Body of pancreas (tissue), 4 donors: ENCODE data around the gene ZBTB43. TPM values are rescaled to one million over a fixed set of nuclear protein-coding genes. Genes with fewer than 3 reads are reported as not detected.

ENCODE experiments used
- ATAC-seq: fragments of 150-250 bp; one replicate; pipeline ENCODE4 v1.9.1; 2016
- DNase-seq, 4 donors: peaks; one replicate each; pipeline ENCODE4 v3.0.0-alpha.2; 2019
- H3K27ac ChIP-seq, 4 donors: fragments of 200-600 bp; sonication (generic); 1 replicate in 3 of 4; 2 replicates in 1 of 4; pipeline versions ENCODE4 v1.5.1 to v1.6.1; 2016 to 2019; ENCODE audit warnings: mild to moderate bottlenecking in 1 of 4, mixed read lengths in 1 of 4, moderate library complexity in 1 of 4
- H3K27me3 ChIP-seq, 2 donors: fragments of 200-600 bp; sonication (generic); one replicate each; pipeline ENCODE4 v1.6.0; 2016; ENCODE audit warnings: mild to moderate bottlenecking in 1 of 2
- H3K36me3 ChIP-seq, 2 donors: fragments of 200-600 bp; sonication (generic); replicated peaks in 1 of 2; 2 replicates each; pipeline ENCODE4 v1.5.1; 2016; ENCODE audit warnings: low read depth in 2 of 2; ENCODE audit not compliant: insufficient read depth in 1 of 2
- H3K4me1 ChIP-seq: fragments of 200-600 bp; sonication (generic); one replicate; pipeline ENCODE4 v1.6.0; 2016
- H3K4me3 ChIP-seq, 2 donors: fragments of 200-600 bp; sonication (generic); 1 replicate in 1 of 2; 2 replicates in 1 of 2; pipeline ENCODE4 v1.5.1; 2016 to 2019
- H3K9me3 ChIP-seq, 3 donors: fragments of 200-600 bp; sonication (generic); 1 replicate in 2 of 3; 2 replicates in 1 of 3; pipeline ENCODE4 v1.5.1; 2016
- POLR2A ChIP-seq, 3 donors: fragments of 450-650 bp; IDR thresholded peaks; one replicate each; pipeline ENCODE4 v1.6.1; 2016; ENCODE audit warnings: antibody characterized with exemption in 3 of 3, mild to moderate bottlenecking in 2 of 3
- WGBS, 2 donors: methylation state at CpG; one replicate each; pipeline ENCODE4 v1.1.5; 2017; 5-methylcytosine and 5-hydroxymethylcytosine counted together
- intact Hi-C: fragments of 100-400 bp; cut with DNase I; formaldehyde crosslinking; loops from one replicate; pipeline ENCODE4 v1.15.1; 2023
- total RNA-seq, 2 donors: library from RNA; depleted of rRNA; stranded (reverse); fragments of >200 nt; gene quantifications; one replicate each; pipeline ENCODE4 v1.1.0, GENCODE V29; 2016
- TF ChIP-seq, protein P1 (sequence below), 7 experiments: fragments of 450-650 bp in 4 of 7; fragments of 200-600 bp in 3 of 7; sonication (generic) in 3 of 7; IDR thresholded peaks; one replicate each; pipeline ENCODE4 v1.5.1; 2016 to 2019; ENCODE audit warnings: antibody characterized with exemption in 7 of 7

The ZBTB43 gene
- total RNA-seq, 2 donors from 2014 or later = 6.2 to 7.6 TPM

DNA sequence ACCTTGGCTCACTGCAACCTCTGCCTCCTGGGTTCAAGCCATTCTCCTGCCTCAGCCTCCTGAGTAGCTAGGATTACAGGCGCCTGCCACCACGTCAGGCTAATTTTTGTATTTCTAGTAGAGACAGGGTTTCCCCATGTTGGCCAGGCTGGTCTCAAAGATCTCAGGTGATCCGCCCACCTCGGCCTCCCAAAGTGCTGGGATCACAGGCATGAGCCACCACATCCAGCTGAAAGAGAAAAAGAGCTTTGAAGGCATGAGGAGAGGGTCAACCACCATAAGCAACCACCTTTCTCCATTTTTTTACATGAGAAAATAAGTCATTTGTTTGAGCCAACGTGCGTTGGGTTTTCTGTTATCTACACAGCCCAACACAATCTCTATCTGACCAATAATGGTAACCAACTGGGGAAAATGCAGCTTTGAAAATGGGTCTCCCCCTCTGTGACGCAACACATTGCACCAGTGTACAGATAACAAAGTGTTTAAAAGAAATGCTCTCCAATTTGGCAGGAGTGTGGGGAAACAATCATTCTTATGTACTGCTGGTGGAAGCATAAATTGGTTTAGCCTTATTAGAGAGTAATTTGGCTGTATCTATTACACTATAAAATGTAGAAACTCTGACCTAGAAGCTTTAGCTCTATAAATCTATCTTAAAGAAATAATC lies 45.8 kb upstream of the ZBTB43 start:
- Histone ChIP-seq H3K27me3 (no peaks in the 10 kb centered on the region), H3K4me1 (no peaks in the 10 kb centered on the region), H3K4me3 (no peak overlapping the region), H3K27ac (no peak overlapping the region), H3K9me3 (no peaks in the 10 kb centered on the region), H3K36me3 (no peaks in the 10 kb centered on the region)
- whole genome bisulfite sequencing, 2 donors = 73 to 78% methylated on average over 7 of the region's 7 CpGs
- ATAC-seq (no peak), DNase-seq (no peak)
- intact Hi-C loops = no loop called here
- TF ChIP-seq, protein P1, sequence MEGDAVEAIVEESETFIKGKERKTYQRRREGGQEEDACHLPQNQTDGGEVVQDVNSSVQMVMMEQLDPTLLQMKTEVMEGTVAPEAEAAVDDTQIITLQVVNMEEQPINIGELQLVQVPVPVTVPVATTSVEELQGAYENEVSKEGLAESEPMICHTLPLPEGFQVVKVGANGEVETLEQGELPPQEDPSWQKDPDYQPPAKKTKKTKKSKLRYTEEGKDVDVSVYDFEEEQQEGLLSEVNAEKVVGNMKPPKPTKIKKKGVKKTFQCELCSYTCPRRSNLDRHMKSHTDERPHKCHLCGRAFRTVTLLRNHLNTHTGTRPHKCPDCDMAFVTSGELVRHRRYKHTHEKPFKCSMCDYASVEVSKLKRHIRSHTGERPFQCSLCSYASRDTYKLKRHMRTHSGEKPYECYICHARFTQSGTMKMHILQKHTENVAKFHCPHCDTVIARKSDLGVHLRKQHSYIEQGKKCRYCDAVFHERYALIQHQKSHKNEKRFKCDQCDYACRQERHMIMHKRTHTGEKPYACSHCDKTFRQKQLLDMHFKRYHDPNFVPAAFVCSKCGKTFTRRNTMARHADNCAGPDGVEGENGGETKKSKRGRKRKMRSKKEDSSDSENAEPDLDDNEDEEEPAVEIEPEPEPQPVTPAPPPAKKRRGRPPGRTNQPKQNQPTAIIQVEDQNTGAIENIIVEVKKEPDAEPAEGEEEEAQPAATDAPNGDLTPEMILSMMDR (IDR thresholded peaks at IDR 0.05) = no peak
- TF ChIP-seq POLR2A (IDR thresholded peaks at IDR 0.05) = no peak

GRCh38 chr9:126761274-126761673 lies 43.6 kb upstream of the ZBTB43 start:
- DNase-seq (no peak), ATAC-seq (no peak)
- Histone ChIP-seq H3K27me3 (no peaks in the 10 kb centered on the region), H3K27ac (no peak overlapping the region), H3K9me3 (no peaks in the 10 kb centered on the region), H3K36me3 (no peaks in the 10 kb centered on the region), H3K4me3 (no peak overlapping the region), H3K4me1 (no peaks in the 10 kb centered on the region)
- intact Hi-C loops = no loop called here
- 51 to 57% methylated on average over 7 to 8 of the region's 8 CpGs for WGBS, 2 donors
- no peak for TF ChIP-seq POLR2A (IDR thresholded peaks at IDR 0.05)
- TF ChIP-seq, protein P1 (IDR thresholded peaks at IDR 0.05) = no peak

DNA sequence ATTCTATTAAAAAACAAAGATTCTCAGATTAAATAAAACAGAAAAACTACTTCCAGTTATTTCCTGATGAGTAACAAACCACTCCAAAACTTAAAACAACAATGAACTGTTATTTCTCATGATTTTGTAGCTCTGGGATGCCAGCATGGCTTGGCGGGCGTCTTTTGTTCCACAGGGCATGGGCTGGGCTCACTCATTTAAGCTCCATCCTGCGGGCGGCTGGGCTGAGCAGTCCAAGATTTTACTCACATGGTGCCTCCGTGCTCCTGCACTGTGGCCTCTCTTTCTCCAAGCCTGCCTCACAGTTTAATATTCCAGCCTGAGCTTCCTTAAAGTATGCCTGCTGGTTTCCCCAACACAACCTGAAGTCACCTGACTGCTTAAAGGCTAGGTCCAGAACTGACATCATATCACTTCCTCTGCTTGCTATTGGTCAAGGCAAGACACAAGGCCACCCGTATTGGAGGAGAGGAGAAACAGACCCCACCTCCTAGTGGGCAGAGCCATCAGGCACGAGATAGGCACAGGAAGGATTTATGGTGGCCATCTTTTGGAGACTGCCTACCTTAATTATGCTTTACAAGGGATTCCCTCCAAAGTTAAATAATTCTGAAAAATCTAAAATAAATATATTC lies 41.6 kb upstream of the ZBTB43 start:
- 77 to 78% methylated on average over 6 to 7 of the region's 7 CpGs for WGBS, 2 donors
- intact Hi-C loops = no loop called here

GRCh38 chr9:126773004-126773607 lies 31.7 kb upstream of the ZBTB43 start:
- Histone ChIP-seq H3K27me3 (no peaks in the 10 kb centered on the region), H3K4me3 (no peak overlapping the region), H3K4me1 (no peaks in the 10 kb centered on the region), H3K9me3 (no peaks in the 10 kb centered on the region), H3K36me3 (no peaks in the 10 kb centered on the region), H3K27ac (no peak overlapping the region)
- TF ChIP-seq, protein P1 (IDR thresholded peaks at IDR 0.05) = peak in 1 of 7 experiments; percentile 18
- no peak for TF ChIP-seq POLR2A (IDR thresholded peaks at IDR 0.05)
- no peak for DNase-seq
- ATAC-seq = no peak
- intact Hi-C loops = no loop called here
- WGBS, 2 donors = 50 to 53% methylated on average over 8 to 14 of the region's 14 CpGs

More for the DNA sequence above, 41.6 kb upstream of the ZBTB43 start:
- no peaks in the 10 kb centered on the region for H3K27me3 ChIP-seq
- no peaks in the 10 kb centered on the region for H3K9me3 ChIP-seq
- no peak overlapping the region for H3K27ac ChIP-seq
- TF ChIP-seq, protein P1 (IDR thresholded peaks at IDR 0.05) = no peak
- no peak for TF ChIP-seq POLR2A (IDR thresholded peaks at IDR 0.05)
- ATAC-seq (no peak), DNase-seq (no peak)
- H3K36me3 ChIP-seq = no peaks in the 10 kb centered on the region
- H3K4me1 ChIP-seq = no peaks in the 10 kb centered on the region
- no peak overlapping the region for H3K4me3 ChIP-seq
